Transverse colon (tissue), 4 donors: Measurements from ENCODE around the gene HOXC4. TPM values are rescaled to one million over a fixed set of nuclear protein-coding genes. Genes with fewer than 3 reads are reported as not detected.

ENCODE experiments used
- DNase-seq: peaks from one replicate; pipeline ENCODE4 v3.0.0-alpha.2; 2019
- H3K27ac ChIP-seq, 4 donors: fragments of 200-600 bp; sonication (generic); 2 replicates each; pipeline ENCODE4 v1.5.1; 2016 to 2018; ENCODE audit warnings: inconsistent platforms in 4 of 4
- H3K27me3 ChIP-seq: fragments of 200-600 bp; sonication (generic); 2 replicates; pipeline ENCODE4 v1.5.1; 2017; ENCODE audit warnings: inconsistent platforms
- H3K36me3 ChIP-seq, 4 donors: fragments of 200-600 bp; sonication (generic); 2 replicates each; pipeline ENCODE4 v1.5.1; 2017 to 2019; ENCODE audit warnings: inconsistent platforms in 4 of 4
- H3K4me1 ChIP-seq, 4 donors: fragments of 200-600 bp; sonication (generic); 2 replicates each; pipeline ENCODE4 v1.5.1; 2017 to 2020; ENCODE audit warnings: inconsistent platforms in 4 of 4
- H3K4me3 ChIP-seq, 4 donors: fragments of 200-600 bp; sonication (generic); 1 replicate in 1 of 4; 2 replicates in 3 of 4; pipeline versions ENCODE4 v1.5.1 to v1.6.1; 2017 to 2019; ENCODE audit warnings: inconsistent platforms in 4 of 4
- H3K9me3 ChIP-seq, 2 donors: fragments of 200-600 bp; sonication (generic); 2 replicates each; pipeline ENCODE4 v1.5.1; 2017 to 2019; ENCODE audit warnings: inconsistent platforms in 2 of 2
- EP300 ChIP-seq: sonication (generic); formaldehyde crosslinking; IDR thresholded peaks from one replicate; pipeline ENCODE4 v1.6.1; 2017; ENCODE audit warnings: antibody characterized with exemption, low read depth
- POLR2A ChIP-seq: fragments of 450-650 bp; IDR thresholded peaks from one replicate; pipeline ENCODE4 v1.6.1; 2016; ENCODE audit warnings: antibody characterized with exemption, mild to moderate bottlenecking, moderate library complexity
- POLR2AphosphoS5 ChIP-seq, 3 donors: sonication (generic); formaldehyde crosslinking; IDR thresholded peaks; one replicate each; pipeline ENCODE4 v1.6.1; 2016; ENCODE audit warnings: antibody characterized with exemption in 3 of 3
- whole genome bisulfite sequencing, 2 donors: methylation state at CpG; one replicate each; pipeline ENCODE4 v1.1.5; 2018; ENCODE audit warnings: low coverage in 1 of 2; 5-methylcytosine and 5-hydroxymethylcytosine counted together
- in situ Hi-C, 4 donors: fragments of 200-750 bp; cut with MboI; loops; one replicate each; pipeline versions ENCODE4 v1.15.0 to v1.15.1; 2017; ENCODE audit warnings: low sequenced_read_pairs in 3 of 4, low pct_ligation_motif_present in 1 of 4, low pct_unique_long_range_greater_than_20kb in 1 of 4
- intact Hi-C: fragments of 100-400 bp; cut with DNase I; formaldehyde crosslinking; loops from one replicate; pipeline ENCODE4 v1.15.1; 2023; ENCODE audit warnings: low total_unique reads
- total RNA-seq, 4 donors: library from RNA; depleted of rRNA; stranded (reverse); fragments of >200 nt; gene quantifications; one replicate each; pipeline ENCODE4 v1.1.0, GENCODE V29; 2016
- TF ChIP-seq, protein P1 (sequence below), 5 experiments: fragments of 200-600 bp in 3 of 5; fragments of 450-650 bp in 2 of 5; sonication (generic) in 3 of 5; IDR thresholded peaks; 1 replicate in 2 of 5; 2 replicates in 3 of 5; pipeline ENCODE4 v1.5.1; 2016 to 2017; ENCODE audit warnings: antibody characterized with exemption in 5 of 5, inconsistent platforms in 3 of 5, mild to moderate bottlenecking in 2 of 5, moderate library complexity in 1 of 5

The HOXC4 gene
- total RNA-seq, 4 donors from 2014 or later, result 0.64 to 0.68 TPM; not detected in 2

- Histone ChIP-seq H3K4me1 (peaks cover 0 to 44% (median 19%) of the 10 kb centered on the region in 4 donors), H3K4me3 (no peak overlapping the region), H3K9me3 (no peaks in the 10 kb centered on the region), H3K27ac (no peak overlapping the region), H3K36me3 (no peaks in the 10 kb centered on the region), H3K27me3 (peaks cover 100% of the 10 kb centered on the region)
- intact Hi-C loops, result no loop called here
- TF ChIP-seq POLR2A, result no peak
- TF ChIP-seq, protein P1, sequence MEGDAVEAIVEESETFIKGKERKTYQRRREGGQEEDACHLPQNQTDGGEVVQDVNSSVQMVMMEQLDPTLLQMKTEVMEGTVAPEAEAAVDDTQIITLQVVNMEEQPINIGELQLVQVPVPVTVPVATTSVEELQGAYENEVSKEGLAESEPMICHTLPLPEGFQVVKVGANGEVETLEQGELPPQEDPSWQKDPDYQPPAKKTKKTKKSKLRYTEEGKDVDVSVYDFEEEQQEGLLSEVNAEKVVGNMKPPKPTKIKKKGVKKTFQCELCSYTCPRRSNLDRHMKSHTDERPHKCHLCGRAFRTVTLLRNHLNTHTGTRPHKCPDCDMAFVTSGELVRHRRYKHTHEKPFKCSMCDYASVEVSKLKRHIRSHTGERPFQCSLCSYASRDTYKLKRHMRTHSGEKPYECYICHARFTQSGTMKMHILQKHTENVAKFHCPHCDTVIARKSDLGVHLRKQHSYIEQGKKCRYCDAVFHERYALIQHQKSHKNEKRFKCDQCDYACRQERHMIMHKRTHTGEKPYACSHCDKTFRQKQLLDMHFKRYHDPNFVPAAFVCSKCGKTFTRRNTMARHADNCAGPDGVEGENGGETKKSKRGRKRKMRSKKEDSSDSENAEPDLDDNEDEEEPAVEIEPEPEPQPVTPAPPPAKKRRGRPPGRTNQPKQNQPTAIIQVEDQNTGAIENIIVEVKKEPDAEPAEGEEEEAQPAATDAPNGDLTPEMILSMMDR (IDR thresholded peaks at IDR 0.05), result no peak
- TF ChIP-seq POLR2AphosphoS5 (IDR thresholded peaks at IDR 0.05), result no peak
- TF ChIP-seq EP300, result no peak
- 50 to 60% methylated on average over 1 to 2 of the region's 2 CpGs for WGBS, 2 donors
- DNase-seq, result no peak
- in situ Hi-C loops, result no loop called here
Observed at GRCh38 chr12:54050482-54050810, 3.2 kb upstream of the HOXC4 start.

DNA sequence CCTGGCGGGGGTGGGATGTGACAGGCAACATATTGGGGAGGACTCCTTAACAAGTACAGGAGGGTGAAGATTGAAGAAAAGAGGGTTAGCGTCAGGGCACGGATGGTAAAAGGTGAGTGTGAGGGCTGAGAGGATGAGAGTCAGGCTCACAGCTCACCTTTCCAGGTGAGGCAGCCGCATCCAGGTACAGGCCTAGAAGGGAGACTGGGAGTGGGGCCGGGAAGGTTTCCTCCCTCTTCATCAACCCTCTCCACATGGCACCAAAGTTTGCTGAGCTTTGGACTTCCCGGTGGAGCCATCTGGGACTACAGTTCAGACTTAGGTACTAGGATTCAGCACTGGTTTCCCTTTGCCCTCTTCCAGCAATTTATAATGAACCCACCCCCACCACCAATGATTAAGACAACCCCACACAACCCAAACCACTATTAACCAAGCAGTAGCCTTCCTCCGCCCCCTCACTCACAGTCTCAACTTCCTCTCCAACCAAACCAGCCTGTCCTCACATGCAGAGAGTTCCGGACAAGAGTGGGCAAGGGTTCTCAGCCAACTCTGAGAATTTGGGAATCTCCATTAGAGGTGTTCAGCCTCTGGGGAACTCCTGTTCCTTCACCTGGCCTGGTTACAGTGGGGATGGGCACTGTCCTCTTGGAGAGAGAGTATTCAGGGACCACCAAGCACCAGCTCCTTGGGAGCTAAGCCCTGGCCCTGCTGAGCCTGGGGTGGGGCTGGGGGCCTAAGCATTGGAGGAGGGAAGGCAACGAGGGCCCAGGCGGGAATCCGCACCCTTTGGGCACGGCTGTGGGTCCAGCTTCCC, 2.4 kb upstream of the HOXC4 start:
- no peak overlapping the region for H3K4me3 ChIP-seq
- peaks cover 100% of the 10 kb centered on the region for H3K27me3 ChIP-seq
- H3K9me3 ChIP-seq, result no peaks in the 10 kb centered on the region
- intact Hi-C loops, result no loop called here
- no peak for DNase-seq
- TF ChIP-seq POLR2AphosphoS5 (IDR thresholded peaks at IDR 0.05), result no peak
- TF ChIP-seq POLR2A, result no peak
- TF ChIP-seq EP300, result no peak
- TF ChIP-seq, protein P1 (IDR thresholded peaks at IDR 0.05), result no peak
- no peaks in the 10 kb centered on the region for H3K36me3 ChIP-seq
- peaks cover 0 to 44% (median 19%) of the 10 kb centered on the region in 4 donors for H3K4me1 ChIP-seq
- WGBS, 2 donors, result 32 to 38% methylated on average over 5 to 12 of the region's 12 CpGs
- H3K27ac ChIP-seq, result no peak overlapping the region
- in situ Hi-C loops, result no loop called here

DNA sequence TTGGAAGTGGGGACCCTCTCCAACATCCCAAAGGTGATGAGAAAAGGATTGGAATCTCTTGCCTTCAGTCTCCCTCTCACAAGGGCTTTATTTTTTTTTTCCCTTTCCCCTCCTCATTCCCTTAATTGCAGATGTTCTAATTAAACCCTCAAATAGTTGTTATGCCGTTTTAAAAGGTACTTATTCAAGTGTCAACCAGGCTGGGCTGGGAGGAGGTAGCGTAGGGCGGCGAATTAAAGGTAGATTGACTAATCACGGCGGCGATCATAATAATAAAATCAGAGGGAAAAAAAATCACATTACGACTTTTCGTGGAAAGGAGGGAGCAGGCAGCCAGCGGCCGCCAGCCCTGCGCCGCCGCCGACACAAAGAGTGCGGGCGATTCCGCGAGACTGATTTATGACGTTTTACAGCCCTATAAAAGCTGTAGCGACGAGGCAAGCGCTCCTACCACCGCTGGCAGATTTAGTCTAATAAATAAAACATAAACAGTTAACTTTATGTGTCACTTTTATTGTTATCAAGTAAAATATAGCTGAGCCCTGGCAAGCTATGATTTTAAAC, 1.7 kb upstream of the HOXC4 start:
- Histone ChIP-seq H3K4me3 (no peak overlapping the region), H3K27me3 (peaks cover 100% of the 10 kb centered on the region), H3K4me1 (peaks cover 0 to 40% (median 19%) of the 10 kb centered on the region in 4 donors), H3K36me3 (no peaks in the 10 kb centered on the region), H3K27ac (peak overlapping the region in 1 of 4 donors; percentile 64), H3K9me3 (no peaks in the 10 kb centered on the region)
- intact Hi-C loops (no loop called here), in situ Hi-C loops (no loop called here)
- DNase-seq, result no peak
- TF ChIP-seq POLR2AphosphoS5 (IDR thresholded peaks at IDR 0.05) (peak in 2 of 3 donors; percentile 8 to 16), POLR2A (no peak), EP300 (no peak)
- TF ChIP-seq, protein P1 (IDR thresholded peaks at IDR 0.05), result no peak
- WGBS, 2 donors, result 22 to 33% methylated on average over 24 of the region's 24 CpGs

- TF ChIP-seq, protein P1 (IDR thresholded peaks at IDR 0.05), result no peak
- TF ChIP-seq EP300 (no peak), POLR2AphosphoS5 (IDR thresholded peaks at IDR 0.05) (no peak), POLR2A (no peak)
- in situ Hi-C loops, result no loop called here
- intact Hi-C loops, result no loop called here
- Histone ChIP-seq H3K4me1 (peaks cover 0 to 35% (median 16%) of the 10 kb centered on the region in 4 donors), H3K27me3 (peaks cover 100% of the 10 kb centered on the region), H3K4me3 (no peak overlapping the region), H3K27ac (peak overlapping the region in 2 of 4 donors; percentile 25 to 64), H3K36me3 (no peaks in the 10 kb centered on the region), H3K9me3 (no peaks in the 10 kb centered on the region)
- WGBS, 2 donors, result 17 to 40% methylated on average over 1 to 8 of the region's 10 CpGs
- DNase-seq, result no peak
Observed at GRCh38 chr12:54052438-54053002, 1.1 kb upstream of the HOXC4 start.
